H1 (cell line): ENCODE measurements around the gene GPRC5D. TPM values are rescaled to one million over a fixed set of nuclear protein-coding genes. Genes with fewer than 3 reads are reported as not detected.

Experiments
- CTCF ChIA-PET: fragments of 300-600 bp; sonication (Branson Sonifier 250); formaldehyde crosslinking; loops from one replicate; lab custom pipeline; 2021; ENCODE audit not compliant: partially characterized antibody; lab: Charles Lee
- POLR2A ChIA-PET: fragments of 300-600 bp; sonication (Branson Sonifier 250); formaldehyde crosslinking; loops from one replicate; lab custom pipeline; 2021; ENCODE audit warnings: inconsistent platforms; ENCODE audit not compliant: partially characterized antibody; lab: Charles Lee
- DNase-seq, 2 experiments: peaks; one replicate each; pipeline versions ENCODE4 v3.0.0 to v3.0.0-alpha.2; 2010 to 2022; ENCODE audit warnings: low spot score in 2 of 2, low read depth in 1 of 2, mixed read lengths in 1 of 2
- FAIRE-seq: peaks from 2 replicates; lab custom pipeline; 2011; peaks lifted over from hg19 to GRCh38; lab: Jason Lieb, UNC
- H2AFZ ChIP-seq: 2 replicates; pipeline ENCODE4 v1.8.1; 2012; ENCODE audit warnings: low read length, inconsistent platforms
- H2AK5ac ChIP-seq: 2 replicates; pipeline ENCODE4 v1.6.1; 2013; ENCODE audit warnings: low read depth, low read length
- H2BK120ac ChIP-seq: replicated peaks from 2 replicates; pipeline ENCODE3; 2013; ENCODE audit warnings: low read depth, low read length, inconsistent platforms
- H2BK12ac ChIP-seq: 2 replicates; pipeline ENCODE4 v1.6.1; 2013; ENCODE audit warnings: low read depth, low read length
- H2BK15ac ChIP-seq: 2 replicates; pipeline ENCODE4 v1.6.1; 2013; ENCODE audit warnings: low read length
- H2BK20ac ChIP-seq: 2 replicates; pipeline ENCODE4 v1.6.1; 2013; ENCODE audit warnings: low read length
- H2BK5ac ChIP-seq: 2 replicates; pipeline ENCODE4 v1.6.1; 2013; ENCODE audit warnings: low read depth, low read length
- H3K14ac ChIP-seq: 2 replicates; pipeline ENCODE4 v1.6.1; 2013; ENCODE audit warnings: inconsistent platforms; ENCODE audit not compliant: insufficient read length
- H3K18ac ChIP-seq: 2 replicates; pipeline ENCODE4 v1.6.1; 2013; ENCODE audit warnings: low read length; ENCODE audit errors: extremely low read depth
- H3K23ac ChIP-seq: 2 replicates; pipeline ENCODE4 v1.6.1; 2013; ENCODE audit warnings: inconsistent platforms; ENCODE audit not compliant: insufficient read length
- H3K23me2 ChIP-seq: 2 replicates; pipeline ENCODE4 v1.6.1; 2013; ENCODE audit warnings: low read depth, low read length
- H3K27ac ChIP-seq: 2 replicates; pipeline ENCODE4 v1.6.1; 2011; ENCODE audit warnings: low read depth, low read length, inconsistent platforms
- H3K27me3 ChIP-seq, 4 experiments: replicated peaks in 1 of 4; 1 replicate in 1 of 4; 2 replicates in 3 of 4; pipeline versions ENCODE4 v1.6.1 to v1.8.1; 2011 to 2013; ENCODE audit warnings: low read length in 3 of 4, mild to moderate bottlenecking in 3 of 4, inconsistent platforms in 2 of 4, mixed read lengths in 2 of 4, moderate library complexity in 1 of 4; ENCODE audit not compliant: control insufficient read depth in 3 of 4, insufficient read depth in 3 of 4; ENCODE audit errors: extremely low read depth in 1 of 4
- H3K36me3 ChIP-seq, 4 experiments: 2 replicates each; pipeline versions ENCODE4 v1.6.1 to v1.8.1; 2011 to 2013; ENCODE audit warnings: mild to moderate bottlenecking in 4 of 4, low read length in 3 of 4, moderate library complexity in 2 of 4, control low read depth in 1 of 4, inconsistent platforms in 1 of 4; ENCODE audit not compliant: insufficient read depth in 4 of 4, control insufficient read depth in 2 of 4
- H3K4ac ChIP-seq: replicated peaks from 2 replicates; pipeline ENCODE3; 2013; ENCODE audit warnings: low read length, low read depth, mixed read lengths, inconsistent platforms; ENCODE audit not compliant: insufficient read length
- H3K4me1 ChIP-seq, 4 experiments: replicated peaks in 1 of 4; 1 replicate in 1 of 4; 2 replicates in 3 of 4; pipeline versions ENCODE4 v1.6.1 to v1.8.1; 2011 to 2013; ENCODE audit warnings: low read length in 3 of 4, inconsistent platforms in 2 of 4, mixed read lengths in 1 of 4; ENCODE audit not compliant: insufficient read depth in 4 of 4, control insufficient read depth in 3 of 4
- H3K4me2 ChIP-seq, 2 experiments: 2 replicates each; pipeline versions ENCODE4 v1.6.1 to v1.8.1; 2011 to 2013; ENCODE audit warnings: low read depth in 2 of 2, low read length in 2 of 2, control low read depth in 1 of 2, inconsistent platforms in 1 of 2, mild to moderate bottlenecking in 1 of 2; ENCODE audit not compliant: insufficient read depth in 1 of 2
- H3K4me3 ChIP-seq, 4 experiments: fragments of 200-600, 300-600 bp in 1 of 4; sonication (generic), shearing (Covaris generic), sonication (Bioruptor Twin) in 1 of 4; 2 replicates each; pipeline versions ENCODE4 v1.5.1 to v1.8.1; 2011 to 2016; ENCODE audit warnings: low read length in 4 of 4, low read depth in 3 of 4, control low read depth in 2 of 4, inconsistent platforms in 2 of 4, mild to moderate bottlenecking in 2 of 4, mixed read lengths in 1 of 4, moderate library complexity in 1 of 4; ENCODE audit not compliant: insufficient read depth in 2 of 4; ENCODE audit errors: extremely low read depth in 1 of 4
- H3K56ac ChIP-seq: replicated peaks from 2 replicates; pipeline ENCODE3; 2013; ENCODE audit warnings: low read depth, mild to moderate bottlenecking, mixed read lengths, low read length, inconsistent platforms; ENCODE audit not compliant: insufficient read length
- H3K79me1 ChIP-seq: 2 replicates; pipeline ENCODE4 v1.6.1; 2013; ENCODE audit warnings: low read depth, low read length, control low read depth
- H3K79me2 ChIP-seq, 2 experiments: 2 replicates each; pipeline versions ENCODE4 v1.6.1 to v1.8.1; 2012 to 2013; ENCODE audit warnings: low read length in 2 of 2, mild to moderate bottlenecking in 2 of 2, inconsistent platforms in 1 of 2; ENCODE audit not compliant: insufficient read depth in 2 of 2, control insufficient read depth in 1 of 2
- H3K9ac ChIP-seq, 4 experiments: replicated peaks in 1 of 4; 1 replicate in 1 of 4; 2 replicates in 3 of 4; pipeline versions ENCODE4 v1.6.1 to v1.8.1; 2011 to 2013; ENCODE audit warnings: low read depth in 3 of 4, low read length in 3 of 4, control low read depth in 2 of 4, mild to moderate bottlenecking in 2 of 4, moderate library complexity in 2 of 4, inconsistent platforms in 1 of 4; ENCODE audit errors: extremely low read depth in 1 of 4
- H3K9me3 ChIP-seq, 2 experiments: 2 replicates each; pipeline versions ENCODE4 v1.6.1 to v1.8.1; 2012 to 2013; ENCODE audit warnings: mild to moderate bottlenecking in 2 of 2, moderate library complexity in 2 of 2, control low read depth in 1 of 2, inconsistent platforms in 1 of 2, low read depth in 1 of 2, low read length in 1 of 2, mixed read lengths in 1 of 2; ENCODE audit not compliant: insufficient read depth in 2 of 2
- H4K20me1 ChIP-seq, 2 experiments: replicated peaks in 1 of 2; 2 replicates each; pipeline versions ENCODE3 to v1.8.1; 2011 to 2013; ENCODE audit warnings: inconsistent platforms in 2 of 2, low read length in 2 of 2, mild to moderate bottlenecking in 1 of 2; ENCODE audit not compliant: insufficient read depth in 2 of 2, control insufficient read depth in 1 of 2
- H4K5ac ChIP-seq: 2 replicates; pipeline ENCODE4 v1.6.1; 2013; ENCODE audit warnings: low read length, low read depth, mixed read lengths, inconsistent platforms; ENCODE audit not compliant: insufficient read length
- H4K8ac ChIP-seq: 2 replicates; pipeline ENCODE4 v1.8.0; 2013; ENCODE audit warnings: mild to moderate bottlenecking, moderate library complexity, low read length, inconsistent platforms; ENCODE audit not compliant: insufficient read depth; ENCODE audit errors: extremely low read depth
- H4K91ac ChIP-seq: replicated peaks from 2 replicates; pipeline ENCODE3; 2013; ENCODE audit warnings: low read length, mixed read lengths, inconsistent platforms; ENCODE audit not compliant: insufficient read length
- KDM4A ChIP-seq: IDR thresholded peaks from one replicate; pipeline ENCODE4 v1.7.1; 2012; ENCODE audit warnings: low read depth, mild to moderate bottlenecking, moderate library complexity, low read length, inconsistent platforms; ENCODE audit not compliant: severe bottlenecking
- RAD21 ChIP-seq, 2 experiments: IDR thresholded peaks in 1 of 2; conservative IDR thresholded peaks in 1 of 2; 2 replicates each; pipeline ENCODE4 v1.6.1; 2011; ENCODE audit warnings: low read depth in 2 of 2, low read length in 2 of 2, improper control_type of control experiment in 1 of 2, inconsistent platforms in 1 of 2, mild to moderate bottlenecking in 1 of 2, moderate library complexity in 1 of 2
- RBBP5 ChIP-seq: IDR thresholded peaks from 2 replicates; pipeline ENCODE4 v1.7.1; 2012; ENCODE audit warnings: low read depth, mild to moderate bottlenecking, inconsistent platforms, low read length, moderate library complexity, borderline replicate concordance
- RFX5 ChIP-seq: IDR thresholded peaks from 2 replicates; pipeline ENCODE4 v1.6.1; 2011; ENCODE audit warnings: low read depth, low read length, improper control_type of control experiment, borderline replicate concordance
- RNF2 ChIP-seq: fragments of 200-900, 300-1000 bp; sonication (generic); IDR thresholded peaks from 2 replicates; pipeline ENCODE4 v1.7.1; 2016; ENCODE audit warnings: borderline replicate concordance, low read depth, mild to moderate bottlenecking, antibody characterized with exemption, low read length; ENCODE audit not compliant: poor library complexity, severe bottlenecking; ENCODE audit errors: missing control alignments
- SAP30 ChIP-seq: fragments of 300-600 bp; sonication (generic); IDR thresholded peaks from 2 replicates; pipeline ENCODE4 v1.7.1; 2012; ENCODE audit warnings: low read length, moderate library complexity, mild to moderate bottlenecking, inconsistent platforms; ENCODE audit not compliant: insufficient read depth, insufficient replicate concordance
- SIX5 ChIP-seq: IDR thresholded peaks from 2 replicates; pipeline ENCODE4 v1.6.1; 2011; ENCODE audit warnings: mild to moderate bottlenecking, low read depth, low read length
- SP4 ChIP-seq: IDR thresholded peaks from 2 replicates; pipeline ENCODE4 v1.6.1; 2012; ENCODE audit warnings: low read length, inconsistent platforms
- WGBS, 2 experiments: shearing (Covaris generic) in 1 of 2; methylation state at CpG; one replicate each; pipeline versions ENCODE4 v1.1.6 to v1.1.7; 2013 to 2015; ENCODE audit warnings: low lambda C conversion rate in 2 of 2, mixed read lengths in 2 of 2, inconsistent platforms in 1 of 2, low coverage in 1 of 2, missing lambda C conversion rate in 1 of 2; ENCODE audit not compliant: insufficient replicate concordance in 2 of 2, insufficient coverage in 1 of 2, insufficient read length in 1 of 2; ENCODE audit errors: extremely low coverage in 1 of 2, missing lambda C conversion rate in 1 of 2; 5-methylcytosine and 5-hydroxymethylcytosine counted together
- polyA plus RNA-seq, 7 experiments: library from polyadenylated mRNA; depleted of rRNA in 3 of 7; stranded (reverse) in 5 of 7; unstranded in 2 of 7; fragments of >200 nt in 5 of 7; fragments of 200-250 nt in 2 of 7; gene quantifications; 1 replicate in 5 of 7; 2 replicates in 1 of 7; 4 replicates in 1 of 7; pipeline versions ENCODE4 v1.2.1 to v1.2.3, GENCODE V29; 2011 to 2013; ENCODE audit warnings: missing spikeins in 2 of 7, mixed read lengths in 2 of 7
- total RNA-seq: library from RNA; stranded (reverse); fragmentation: NEBNext Ultra II Directional; extraction: Animal tissue kit (Norgen Biotek cat#: 25700); gene quantifications from 2 replicates; pipeline ENCODE4 v1.2.1, GENCODE V29; 2021
- TF ChIP-seq, protein P1 (sequence below): IDR thresholded peaks from 2 replicates; pipeline ENCODE4 v1.6.1; 2012; ENCODE audit warnings: inconsistent platforms

GPRC5D gene
- total and polyA plus RNA-seq, 2 of the 8 experiments (the other 6 are each of a cell fraction or from before 2014, with no cell fraction given), result 0.45 TPM; not detected in 1

DNA sequence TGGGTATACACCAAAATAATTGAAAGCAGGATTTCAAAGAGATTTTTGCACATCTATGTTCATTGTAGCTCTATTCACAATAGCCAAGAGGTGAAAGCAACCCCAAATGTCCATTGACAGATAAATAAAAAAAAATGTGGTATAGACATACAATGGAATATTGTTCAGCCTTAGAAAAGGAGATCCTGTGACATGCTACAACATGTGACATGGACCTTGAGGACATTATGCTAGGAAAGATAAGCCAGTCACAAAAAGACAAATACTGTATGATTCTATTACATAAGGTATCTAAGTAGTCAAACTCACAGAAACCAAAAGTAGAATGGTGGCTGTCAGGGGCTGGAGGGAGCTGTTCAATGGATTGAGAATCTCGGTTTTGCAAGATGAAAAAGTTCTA, 12.1 kb downstream of the GPRC5D start:
- DNase-seq (no peak), FAIRE-seq (no peak)
- H3K4ac ChIP-seq, result no peak overlapping the region
- no peaks in the 10 kb centered on the region for H3K79me2 ChIP-seq
- TF ChIP-seq SP4 (no peak), SAP30 (no peak), RBBP5 (no peak), RNF2 (no peak), SIX5 (no peak), RFX5 (no peak), RAD21 (IDR thresholded peaks at IDR 0.05 in 1 of 2, conservative IDR thresholded peaks at IDR 0.05 in 1 of 2; ENCODE audit: low read depth in 2 of 2, low read length in 2 of 2) (no peak), KDM4A (no peak)
- TF ChIP-seq, protein P1, sequence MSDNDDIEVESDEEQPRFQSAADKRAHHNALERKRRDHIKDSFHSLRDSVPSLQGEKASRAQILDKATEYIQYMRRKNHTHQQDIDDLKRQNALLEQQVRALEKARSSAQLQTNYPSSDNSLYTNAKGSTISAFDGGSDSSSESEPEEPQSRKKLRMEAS, result no peak
- no peak overlapping the region for H2AFZ ChIP-seq
- H3K23me2 ChIP-seq, result no peaks in the 10 kb centered on the region
- ChIA-PET CTCF (interaction anchor here (0.7 to 1.7 kb wide), 4 partner anchors 13 to 164 kb away, joined by 3 to 4 read pairs (median 4); no protein-coding TSS in a partner anchor), POLR2A (no interaction called here)
- no peak overlapping the region for H2BK15ac ChIP-seq
- H3K27ac ChIP-seq, result no peak overlapping the region
- no peaks in the 10 kb centered on the region for H4K20me1 ChIP-seq
- no peaks in the 10 kb centered on the region for H3K79me1 ChIP-seq
- no peaks in the 10 kb centered on the region for H3K27me3 ChIP-seq
- H3K56ac ChIP-seq, result no peak overlapping the region
- H3K4me2 ChIP-seq, result no peak overlapping the region
- H2BK5ac ChIP-seq, result no peak overlapping the region
- H2BK120ac ChIP-seq, result no peak overlapping the region
- H3K14ac ChIP-seq, result no peak overlapping the region
- no peak overlapping the region for H2BK20ac ChIP-seq
- WGBS, 2 experiments, result 81% methylated on average over 1 of the region's 1 CpG; no CpG with 5 or more reads in 1 of the 2 experiments
- H4K5ac ChIP-seq, result no peak overlapping the region
- H3K9ac ChIP-seq, result no peak overlapping the region
- H2AK5ac ChIP-seq, result no peak overlapping the region
- no peak overlapping the region for H2BK12ac ChIP-seq
- H3K4me1 ChIP-seq, result no peaks in the 10 kb centered on the region
- H3K4me3 ChIP-seq, result no peak overlapping the region
- H3K23ac ChIP-seq, result no peak overlapping the region
- no peaks in the 10 kb centered on the region for H3K9me3 ChIP-seq
- H4K8ac ChIP-seq, result no peak overlapping the region
- no peaks in the 10 kb centered on the region for H3K36me3 ChIP-seq
- no peak overlapping the region for H3K18ac ChIP-seq
- H4K91ac ChIP-seq, result no peak overlapping the region
